MCF 10A (cell line): ENCODE measurements around the gene SEPTIN8. TPM values are rescaled to one million over a fixed set of nuclear protein-coding genes. Genes with fewer than 3 reads are reported as not detected.

Experiments used
- BruUV-seq: library from RNA; stranded (reverse); fragments of 400-500 nt; replicated peaks from 2 replicates; lab custom pipeline; 2021; lab: Mats Ljungman, UMichigan
- CTCF ChIA-PET: fragments of 300-600 bp; sonication (Branson Sonifier 250); formaldehyde crosslinking; extraction: SDS; loops from one replicate; lab custom pipeline; 2021; ENCODE audit warnings: antibody characterized with exemption, inconsistent platforms; lab: Yijun Ruan, JAX
- POLR2A ChIA-PET: fragments of 300-600, 350-650 bp; sonication (Branson Sonifier 250); formaldehyde crosslinking; extraction: SDS; loops from one replicate; lab custom pipeline; 2020; ENCODE audit warnings: antibody characterized with exemption, inconsistent platforms; lab: Yijun Ruan, JAX
- DNase-seq: peaks from one replicate; pipeline ENCODE4 v3.0.0-alpha.2; 2018; ENCODE audit not compliant: unreplicated experiment
- H3K27ac Mint-ChIP-seq: one replicate; pipeline ENCODE4 v1.8.0; 2022; ENCODE audit warnings: mild to moderate bottlenecking, low read depth, mixed read lengths; ENCODE audit not compliant: unreplicated experiment
- H3K27me3 Mint-ChIP-seq: one replicate; pipeline ENCODE4 v1.8.0; 2022; ENCODE audit warnings: mixed read lengths; ENCODE audit not compliant: insufficient read depth, unreplicated experiment
- H3K36me3 Mint-ChIP-seq: one replicate; pipeline ENCODE4 v1.8.0; 2022; ENCODE audit warnings: mild to moderate bottlenecking, moderate library complexity, mixed read lengths; ENCODE audit not compliant: insufficient read depth, unreplicated experiment
- H3K4me1 Mint-ChIP-seq: one replicate; pipeline ENCODE4 v1.8.0; 2022; ENCODE audit warnings: mixed read lengths; ENCODE audit not compliant: insufficient read depth, unreplicated experiment
- H3K4me3 Mint-ChIP-seq: one replicate; pipeline ENCODE4 v1.8.0; 2022; ENCODE audit warnings: mild to moderate bottlenecking, moderate library complexity, mixed read lengths; ENCODE audit not compliant: unreplicated experiment
- H3K9me3 Mint-ChIP-seq: one replicate; pipeline ENCODE4 v1.8.0; 2022; ENCODE audit warnings: mixed read lengths; ENCODE audit not compliant: unreplicated experiment
- intact Hi-C: fragments of 100-400 bp; cut with micrococcal nuclease; formaldehyde crosslinking; loops from 2 replicates; pipeline ENCODE4 v1.14.1; 2022
- total RNA-seq: library from RNA; stranded (reverse); gene quantifications from 2 replicates; pipeline ENCODE4 v1.2.3, GENCODE V29; 2022
- TF ChIP-seq, protein P1 (sequence below): fragments of 200-600 bp; IDR thresholded peaks from one replicate; pipeline ENCODE4 v1.8.0; 2022; ENCODE audit warnings: antibody characterized with exemption, mild to moderate bottlenecking; ENCODE audit not compliant: unreplicated experiment

SEPTIN8 gene
- total RNA-seq, 1 experiment from 2014 or later = 34.8 TPM

DNA sequence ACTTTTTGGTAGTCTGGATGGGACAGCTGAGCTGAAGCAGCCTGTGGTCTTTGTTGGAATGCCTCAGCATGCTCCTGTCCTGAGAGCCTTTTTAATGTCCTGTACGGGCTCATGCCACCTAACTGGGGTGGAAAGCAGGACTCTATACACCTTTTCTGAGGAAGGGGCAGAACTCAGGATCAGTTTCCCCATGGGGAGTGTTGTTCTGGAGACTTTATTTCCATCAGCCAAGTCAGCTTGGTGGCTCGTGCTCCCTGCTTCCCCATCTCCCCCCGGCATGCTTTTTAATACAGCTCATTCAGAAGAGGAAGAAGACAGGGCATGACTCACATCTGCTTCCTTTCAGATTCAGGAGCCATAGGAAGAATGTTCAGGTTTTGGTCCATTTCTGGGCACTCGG lies 5.1 kb upstream of the SEPTIN8 start:
- Mint-ChIP-seq H3K9me3 (no peaks in the 10 kb centered on the region), H3K36me3 (no peaks in the 10 kb centered on the region), H3K27me3 (no peaks in the 10 kb centered on the region), H3K4me1 (peaks cover 13% of the 10 kb centered on the region), H3K4me3 (no peak overlapping the region), H3K27ac (no peak overlapping the region)
- intact Hi-C loops = no loop called here
- TF ChIP-seq, protein P1, sequence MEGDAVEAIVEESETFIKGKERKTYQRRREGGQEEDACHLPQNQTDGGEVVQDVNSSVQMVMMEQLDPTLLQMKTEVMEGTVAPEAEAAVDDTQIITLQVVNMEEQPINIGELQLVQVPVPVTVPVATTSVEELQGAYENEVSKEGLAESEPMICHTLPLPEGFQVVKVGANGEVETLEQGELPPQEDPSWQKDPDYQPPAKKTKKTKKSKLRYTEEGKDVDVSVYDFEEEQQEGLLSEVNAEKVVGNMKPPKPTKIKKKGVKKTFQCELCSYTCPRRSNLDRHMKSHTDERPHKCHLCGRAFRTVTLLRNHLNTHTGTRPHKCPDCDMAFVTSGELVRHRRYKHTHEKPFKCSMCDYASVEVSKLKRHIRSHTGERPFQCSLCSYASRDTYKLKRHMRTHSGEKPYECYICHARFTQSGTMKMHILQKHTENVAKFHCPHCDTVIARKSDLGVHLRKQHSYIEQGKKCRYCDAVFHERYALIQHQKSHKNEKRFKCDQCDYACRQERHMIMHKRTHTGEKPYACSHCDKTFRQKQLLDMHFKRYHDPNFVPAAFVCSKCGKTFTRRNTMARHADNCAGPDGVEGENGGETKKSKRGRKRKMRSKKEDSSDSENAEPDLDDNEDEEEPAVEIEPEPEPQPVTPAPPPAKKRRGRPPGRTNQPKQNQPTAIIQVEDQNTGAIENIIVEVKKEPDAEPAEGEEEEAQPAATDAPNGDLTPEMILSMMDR = no peak
- DNase-seq = peak; percentile 45
- ChIA-PET POLR2A (interaction anchor here (0.6 to 1.5 kb wide), 4 partner anchors 15 to 510 kb away, joined by 3 to 5 read pairs (median 4); no protein-coding TSS in a partner anchor), CTCF (interaction anchor here (0.7 to 2.3 kb wide), 4 partner anchors 16 to 81 kb away, joined by 4 to 10 read pairs (median 4); no protein-coding TSS in a partner anchor)
- BruUV-seq = no TSS peak

DNA sequence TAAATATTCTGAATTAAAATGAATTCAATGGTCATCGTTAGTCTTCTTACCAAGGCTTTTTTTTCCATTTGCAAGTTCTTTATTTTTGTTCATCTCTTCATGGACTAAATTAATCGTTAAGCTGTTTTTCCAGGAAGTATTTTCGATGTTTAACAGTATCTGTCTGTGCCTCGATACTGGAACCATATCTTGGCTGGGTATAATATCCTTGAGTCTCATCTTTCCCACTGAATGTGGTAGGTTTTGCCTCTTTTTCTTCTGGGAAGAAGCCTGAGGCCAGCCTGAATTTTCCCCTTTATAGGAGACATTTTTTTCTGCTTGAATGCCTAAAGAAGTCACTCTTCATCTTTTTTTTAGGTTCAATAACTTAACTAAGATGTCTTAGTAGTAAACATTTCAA lies 4.0 kb upstream of the SEPTIN8 start:
- TF ChIP-seq, protein P1 = no peak
- Mint-ChIP-seq H3K27me3 (no peaks in the 10 kb centered on the region), H3K9me3 (no peaks in the 10 kb centered on the region), H3K27ac (no peak overlapping the region), H3K36me3 (no peaks in the 10 kb centered on the region), H3K4me1 (peaks cover 13% of the 10 kb centered on the region), H3K4me3 (no peak overlapping the region)
- ChIA-PET POLR2A (interaction anchor here (0.7 to 1.4 kb wide), 3 partner anchors 9 to 104 kb away, joined by 3 to 7 read pairs (median 5); no protein-coding TSS in a partner anchor), CTCF (interaction anchor here (0.6 to 1.6 kb wide), 2 partner anchors 17 to 254 kb away, joined by 3 to 5 read pairs; no protein-coding TSS in a partner anchor)
- no peak for DNase-seq
- no TSS peak for BruUV-seq
- intact Hi-C loops = no loop called here

DNA sequence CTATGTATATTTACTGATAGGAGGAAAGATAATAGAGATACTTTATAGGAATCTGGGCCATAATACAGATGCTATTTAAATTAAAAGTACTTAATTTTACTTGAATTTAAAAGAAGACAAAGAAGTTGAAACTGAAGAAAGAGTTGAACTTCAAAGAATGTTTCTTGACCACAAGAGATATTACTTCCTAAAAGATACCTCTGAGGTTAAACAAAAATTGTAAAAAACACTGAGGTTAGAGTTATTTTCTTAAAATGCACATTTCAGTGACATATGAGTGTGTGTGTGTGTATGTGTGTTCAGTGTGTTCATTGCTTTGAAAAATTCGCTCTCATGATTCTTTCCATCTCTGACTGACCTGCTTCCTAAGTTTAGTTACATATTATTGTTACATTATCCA lies 3.5 kb upstream of the SEPTIN8 start:
- POLR2A ChIA-PET = interaction anchor here (1.4 kb wide), 1 partner anchor 19 kb away, joined by 5 read pairs; no protein-coding TSS in a partner anchor
- Mint-ChIP-seq H3K9me3 (no peaks in the 10 kb centered on the region), H3K4me3 (no peak overlapping the region), H3K27me3 (no peaks in the 10 kb centered on the region), H3K4me1 (peaks cover 15% of the 10 kb centered on the region), H3K27ac (no peak overlapping the region), H3K36me3 (no peaks in the 10 kb centered on the region)
- TF ChIP-seq, protein P1 = no peak
- intact Hi-C loops = no loop called here
- CTCF ChIA-PET = interaction anchor here (1.6 kb wide), 1 partner anchor 18 kb away, joined by 5 read pairs; no protein-coding TSS in a partner anchor
- DNase-seq = no peak
- BruUV-seq = no TSS peak

DNA sequence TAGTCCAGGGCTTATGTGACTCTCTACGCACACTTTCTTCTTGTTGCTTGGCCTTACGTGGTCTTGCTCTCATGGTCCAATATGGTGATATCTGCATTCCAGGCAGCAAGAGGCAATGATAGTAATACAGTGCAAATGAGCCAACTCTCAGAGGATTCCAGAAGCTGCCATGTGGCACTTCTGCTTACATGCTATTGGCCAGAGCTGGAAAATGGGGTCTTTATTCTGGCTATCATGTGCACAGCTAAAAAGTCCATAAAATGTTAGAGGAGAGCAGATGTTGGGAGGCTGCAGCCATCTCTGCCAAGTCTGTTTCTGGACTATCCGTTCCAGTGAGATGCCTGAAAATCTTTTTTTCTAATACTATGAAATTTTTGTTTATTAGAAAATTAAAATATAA lies 2.9 kb upstream of the SEPTIN8 start:
- Mint-ChIP-seq H3K4me1 (peaks cover 21% of the 10 kb centered on the region), H3K27ac (no peak overlapping the region), H3K4me3 (no peak overlapping the region), H3K9me3 (no peaks in the 10 kb centered on the region), H3K27me3 (no peaks in the 10 kb centered on the region), H3K36me3 (no peaks in the 10 kb centered on the region)
- ChIA-PET CTCF (no interaction called here), POLR2A (no interaction called here)
- DNase-seq = no peak
- BruUV-seq = no TSS peak
- TF ChIP-seq, protein P1 = no peak
- intact Hi-C loops = no loop called here
